DND-41 (cell line): ENCODE measurements around the gene ERP29.
"Not testable (repeated sequence)": the region's sequence is repeated elsewhere in the genome, so short reads cannot be mapped to it uniquely, and the experiment has no call there.

ENCODE experiments used
- ATAC-seq: fragments of 200-7000 bp; cut with Tn5 transposase; 3 replicates; pipeline ENCODE4 v1.9.1; 2021; ENCODE audit warnings: low read depth; ENCODE audit not compliant: insufficient read depth
- DNase-seq: peaks from one replicate; pipeline ENCODE4 v3.0.0-alpha.2; 2020
- H2AFZ ChIP-seq: 2 replicates; pipeline ENCODE4 v1.6.0; 2012; ENCODE audit warnings: low read depth, low read length
- H3K27ac ChIP-seq: 2 replicates; pipeline ENCODE4 v1.5.1; 2012; ENCODE audit warnings: low read length, inconsistent platforms
- H3K27me3 ChIP-seq: fragments of 200-600 bp; sonication (generic); 2 replicates; pipeline ENCODE4 v1.6.0; 2012; ENCODE audit warnings: low read length, mild to moderate bottlenecking, inconsistent platforms; ENCODE audit not compliant: insufficient read depth, poor library complexity
- H3K36me3 ChIP-seq: 2 replicates; pipeline ENCODE4 v1.5.1; 2012; ENCODE audit warnings: low read length, inconsistent platforms; ENCODE audit not compliant: insufficient read depth
- H3K4me1 ChIP-seq: 2 replicates; pipeline ENCODE4 v1.5.1; 2012; ENCODE audit warnings: mild to moderate bottlenecking, low read length; ENCODE audit not compliant: insufficient read depth
- H3K4me2 ChIP-seq: 2 replicates; pipeline ENCODE4 v1.6.0; 2012; ENCODE audit warnings: mild to moderate bottlenecking, moderate library complexity, low read length, inconsistent platforms; ENCODE audit not compliant: insufficient read depth
- H3K4me3 ChIP-seq, 2 experiments: fragments of 200-600 bp in 1 of 2; shearing (Covaris generic) in 1 of 2; 2 replicates each; pipeline ENCODE4 v1.5.1; 2012 to 2016; ENCODE audit warnings: inconsistent platforms in 2 of 2, low read length in 2 of 2, mild to moderate bottlenecking in 2 of 2, low read depth in 1 of 2, moderate library complexity in 1 of 2
- H3K79me2 ChIP-seq: 2 replicates; pipeline ENCODE4 v1.6.0; 2012; ENCODE audit warnings: low read length, inconsistent platforms; ENCODE audit not compliant: insufficient read depth
- H3K9ac ChIP-seq: 2 replicates; pipeline ENCODE4 v1.6.0; 2012; ENCODE audit warnings: low read depth, mild to moderate bottlenecking, inconsistent platforms, low read length, moderate library complexity
- H3K9me3 ChIP-seq: 2 replicates; pipeline ENCODE4 v1.5.1; 2012; ENCODE audit warnings: low read length, moderate library complexity, mild to moderate bottlenecking, inconsistent platforms; ENCODE audit not compliant: insufficient read depth, severe bottlenecking
- H4K20me1 ChIP-seq: 2 replicates; pipeline ENCODE4 v1.6.0; 2012; ENCODE audit warnings: low read length; ENCODE audit not compliant: insufficient read depth
- EZH2 ChIP-seq: IDR thresholded peaks from 3 replicates; pipeline ENCODE4 v1.6.1; 2012; ENCODE audit warnings: borderline replicate concordance, low read depth, mild to moderate bottlenecking, moderate library complexity, low read length, inconsistent platforms; ENCODE audit not compliant: severe bottlenecking
- TF ChIP-seq, protein P1 (sequence below): IDR thresholded peaks from 2 replicates; pipeline ENCODE4 v1.5.1; 2012; ENCODE audit warnings: borderline replicate concordance, low read length, moderate library complexity, mild to moderate bottlenecking; ENCODE audit not compliant: poor library complexity, severe bottlenecking; ENCODE audit errors: extremely low read depth

The ERP29 gene

DNA sequence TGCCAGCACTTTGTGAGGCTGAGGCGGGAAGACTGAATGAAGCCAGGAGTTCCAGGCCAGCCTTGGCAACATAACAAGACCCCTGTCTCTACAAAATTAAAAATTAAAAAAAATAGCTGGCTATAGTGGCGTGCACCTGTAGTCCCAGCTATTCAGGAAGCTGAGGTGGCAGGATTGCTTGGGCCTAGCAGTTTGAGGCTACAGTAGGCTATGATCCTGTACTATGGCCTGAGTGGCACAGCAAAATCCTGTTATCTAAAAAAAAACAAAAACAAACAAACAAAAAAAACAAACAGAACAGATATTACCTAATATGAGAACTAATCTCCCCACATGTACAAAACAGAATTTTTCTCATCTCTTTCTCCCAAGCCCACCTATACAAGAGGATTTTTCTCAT lies 15.9 kb upstream of the ERP29 start:
- Histone ChIP-seq H3K4me1 (peaks cover 43% of the 10 kb centered on the region), H3K79me2 (no peaks in the 10 kb centered on the region), H3K4me3 (no peak overlapping the region), H4K20me1 (no peaks in the 10 kb centered on the region), H3K27me3 (no peaks in the 10 kb centered on the region), H2AFZ (no peak overlapping the region), H3K9me3 (no peaks in the 10 kb centered on the region), H3K36me3 (no peaks in the 10 kb centered on the region), H3K27ac (no peak overlapping the region), H3K4me2 (no peak overlapping the region), H3K9ac (no peak overlapping the region)
- TF ChIP-seq EZH2 = no peak
- TF ChIP-seq, protein P1, sequence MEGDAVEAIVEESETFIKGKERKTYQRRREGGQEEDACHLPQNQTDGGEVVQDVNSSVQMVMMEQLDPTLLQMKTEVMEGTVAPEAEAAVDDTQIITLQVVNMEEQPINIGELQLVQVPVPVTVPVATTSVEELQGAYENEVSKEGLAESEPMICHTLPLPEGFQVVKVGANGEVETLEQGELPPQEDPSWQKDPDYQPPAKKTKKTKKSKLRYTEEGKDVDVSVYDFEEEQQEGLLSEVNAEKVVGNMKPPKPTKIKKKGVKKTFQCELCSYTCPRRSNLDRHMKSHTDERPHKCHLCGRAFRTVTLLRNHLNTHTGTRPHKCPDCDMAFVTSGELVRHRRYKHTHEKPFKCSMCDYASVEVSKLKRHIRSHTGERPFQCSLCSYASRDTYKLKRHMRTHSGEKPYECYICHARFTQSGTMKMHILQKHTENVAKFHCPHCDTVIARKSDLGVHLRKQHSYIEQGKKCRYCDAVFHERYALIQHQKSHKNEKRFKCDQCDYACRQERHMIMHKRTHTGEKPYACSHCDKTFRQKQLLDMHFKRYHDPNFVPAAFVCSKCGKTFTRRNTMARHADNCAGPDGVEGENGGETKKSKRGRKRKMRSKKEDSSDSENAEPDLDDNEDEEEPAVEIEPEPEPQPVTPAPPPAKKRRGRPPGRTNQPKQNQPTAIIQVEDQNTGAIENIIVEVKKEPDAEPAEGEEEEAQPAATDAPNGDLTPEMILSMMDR = no peak
- ATAC-seq = no peak
- no peak for DNase-seq

DNA sequence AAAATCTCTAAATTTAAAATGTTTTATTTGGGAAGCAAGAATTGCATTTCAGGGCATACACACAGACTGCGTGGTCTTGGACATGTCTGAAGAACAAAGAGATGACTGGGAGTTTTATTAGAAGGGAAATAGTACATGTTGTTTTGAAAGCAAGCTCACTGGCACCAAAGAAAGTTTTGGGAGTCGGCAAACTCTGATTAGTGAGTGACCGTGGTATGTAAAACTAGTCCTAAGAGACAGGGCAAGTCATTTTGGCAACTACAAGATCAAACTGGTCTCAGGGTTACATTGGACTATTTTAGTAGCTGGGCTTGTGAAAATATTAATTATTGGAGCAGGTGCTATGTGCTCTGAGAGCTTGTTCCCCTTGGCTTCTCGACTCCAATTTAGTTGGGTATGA lies 15.2 kb upstream of the ERP29 start:
- H3K27me3 ChIP-seq = no peaks in the 10 kb centered on the region
- no peak overlapping the region for H3K27ac ChIP-seq
- H4K20me1 ChIP-seq = no peaks in the 10 kb centered on the region
- TF ChIP-seq, protein P1 = no peak
- TF ChIP-seq EZH2 = no peak
- H3K9me3 ChIP-seq = no peaks in the 10 kb centered on the region
- H3K4me3 ChIP-seq = no peak overlapping the region
- no peaks in the 10 kb centered on the region for H3K79me2 ChIP-seq
- H3K4me2 ChIP-seq = no peak overlapping the region
- no peak overlapping the region for H3K9ac ChIP-seq
- H2AFZ ChIP-seq = no peak overlapping the region
- no peak for DNase-seq
- H3K4me1 ChIP-seq = peaks cover 38% of the 10 kb centered on the region
- H3K36me3 ChIP-seq = no peaks in the 10 kb centered on the region
- no peak for ATAC-seq

DNA sequence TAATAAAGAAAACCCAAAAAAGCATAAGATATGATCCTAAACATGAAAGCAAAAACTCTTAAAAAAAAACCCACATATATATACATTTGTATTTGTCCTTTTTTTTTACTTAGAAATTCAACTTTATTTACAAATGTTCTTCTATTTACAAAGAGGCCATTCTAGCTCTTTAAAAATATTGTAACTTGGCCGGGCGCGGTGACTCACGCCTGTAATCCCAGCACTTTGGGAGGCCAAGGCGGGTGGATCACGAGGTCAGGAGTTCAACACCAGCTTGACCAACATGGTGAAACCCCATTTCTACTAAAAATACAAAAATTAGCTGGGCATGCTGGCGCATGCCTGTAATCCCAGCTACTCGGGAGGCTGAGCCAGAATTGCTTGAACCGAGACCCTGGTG lies 14.1 kb upstream of the ERP29 start:
- not testable (repeated sequence) for H3K27me3 ChIP-seq, H3K9ac ChIP-seq, H3K27ac ChIP-seq, H4K20me1 ChIP-seq, ATAC-seq, H3K9me3 ChIP-seq, H3K4me2 ChIP-seq, H3K4me3 ChIP-seq, H3K36me3 ChIP-seq, DNase-seq, H2AFZ ChIP-seq, H3K79me2 ChIP-seq
- H3K4me1 ChIP-seq = peaks cover 27% of the 10 kb centered on the region

DNA sequence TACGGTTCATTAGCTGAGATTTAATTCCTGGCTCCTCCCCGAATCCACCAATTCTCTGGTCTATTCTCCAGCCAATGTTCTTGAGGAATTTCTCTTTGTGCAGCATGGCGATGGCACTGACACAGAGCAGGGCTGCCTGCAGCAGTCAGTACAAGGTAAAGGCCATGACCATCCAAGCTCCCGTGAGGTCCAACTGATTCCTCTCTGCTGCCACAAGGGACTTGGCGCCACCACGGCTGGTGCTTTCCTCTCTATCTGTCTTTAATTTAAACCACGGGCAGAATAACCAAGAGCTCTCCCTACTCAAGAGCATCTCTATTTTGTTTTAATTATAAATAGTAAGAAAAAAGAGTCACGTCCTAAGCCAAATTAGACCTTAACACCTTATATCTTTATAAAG lies 12.4 kb upstream of the ERP29 start:
- Histone ChIP-seq H3K27me3 (no peaks in the 10 kb centered on the region), H3K9me3 (no peaks in the 10 kb centered on the region), H3K36me3 (no peaks in the 10 kb centered on the region), H3K79me2 (no peaks in the 10 kb centered on the region), H3K9ac (no peak overlapping the region), H3K27ac (no peak overlapping the region), H4K20me1 (no peaks in the 10 kb centered on the region), H3K4me2 (no peak overlapping the region), H2AFZ (no peak overlapping the region), H3K4me1 (peaks cover 10% of the 10 kb centered on the region), H3K4me3 (no peak overlapping the region)
- ATAC-seq = no peak
- no peak for DNase-seq
- TF ChIP-seq, protein P1 = no peak
- no peak for TF ChIP-seq EZH2
